ENCODE data around the gene MLEC. TPM values are rescaled to one million over a fixed set of nuclear protein-coding genes. Genes with fewer than 3 reads are reported as not detected.

The MLEC gene
- total and polyA plus RNA-seq, 9 of the 15 experiments (the other 6 are each of a cell fraction or from before 2014, with no cell fraction given): 18.5 to 108 (median 57.8) TPM

DNA sequence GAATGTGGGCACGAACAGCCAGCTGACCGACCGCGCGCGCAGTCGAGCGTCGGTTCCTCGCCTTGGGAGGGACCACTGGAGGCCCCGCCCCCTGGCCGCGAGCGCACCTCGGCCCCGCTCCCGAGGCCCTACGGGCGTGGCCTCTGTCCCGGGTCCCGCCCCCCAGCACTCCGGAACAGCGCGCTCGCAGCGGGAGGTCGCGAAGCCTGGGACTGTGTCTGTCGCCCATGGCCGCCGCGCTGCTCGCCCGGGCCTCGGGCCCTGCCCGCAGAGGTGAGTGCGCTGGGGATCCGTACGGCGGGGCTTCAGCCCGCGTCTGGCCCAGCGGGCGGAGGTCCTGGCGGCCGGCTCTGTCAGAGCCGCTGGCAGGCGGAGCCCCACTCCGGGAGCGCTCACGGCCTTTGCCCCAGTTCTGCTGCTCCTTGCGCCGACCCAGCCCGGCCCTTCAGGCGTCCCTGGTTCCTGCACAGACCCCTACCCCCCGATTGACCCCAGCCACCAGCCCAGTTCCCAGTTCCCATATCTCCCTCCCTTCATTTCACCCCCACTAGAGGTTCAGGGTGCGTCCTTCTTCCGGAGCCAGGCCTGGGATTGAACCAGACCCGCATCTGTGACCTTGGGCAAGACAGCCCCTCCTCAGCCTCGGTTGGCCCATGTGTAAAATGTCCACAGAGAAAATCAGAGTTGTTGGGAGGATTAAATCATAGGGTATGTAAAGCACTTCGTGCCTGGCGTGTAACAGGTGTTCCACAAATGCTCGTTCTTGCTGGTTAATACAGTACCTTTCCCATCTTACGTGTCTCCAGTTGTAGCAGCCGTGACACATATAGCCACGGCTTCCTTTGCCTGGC lies 38.9 kb downstream of the MLEC start, which contains the start of gene ACADS (continued):
- TF ChIP-seq, protein P1, sequence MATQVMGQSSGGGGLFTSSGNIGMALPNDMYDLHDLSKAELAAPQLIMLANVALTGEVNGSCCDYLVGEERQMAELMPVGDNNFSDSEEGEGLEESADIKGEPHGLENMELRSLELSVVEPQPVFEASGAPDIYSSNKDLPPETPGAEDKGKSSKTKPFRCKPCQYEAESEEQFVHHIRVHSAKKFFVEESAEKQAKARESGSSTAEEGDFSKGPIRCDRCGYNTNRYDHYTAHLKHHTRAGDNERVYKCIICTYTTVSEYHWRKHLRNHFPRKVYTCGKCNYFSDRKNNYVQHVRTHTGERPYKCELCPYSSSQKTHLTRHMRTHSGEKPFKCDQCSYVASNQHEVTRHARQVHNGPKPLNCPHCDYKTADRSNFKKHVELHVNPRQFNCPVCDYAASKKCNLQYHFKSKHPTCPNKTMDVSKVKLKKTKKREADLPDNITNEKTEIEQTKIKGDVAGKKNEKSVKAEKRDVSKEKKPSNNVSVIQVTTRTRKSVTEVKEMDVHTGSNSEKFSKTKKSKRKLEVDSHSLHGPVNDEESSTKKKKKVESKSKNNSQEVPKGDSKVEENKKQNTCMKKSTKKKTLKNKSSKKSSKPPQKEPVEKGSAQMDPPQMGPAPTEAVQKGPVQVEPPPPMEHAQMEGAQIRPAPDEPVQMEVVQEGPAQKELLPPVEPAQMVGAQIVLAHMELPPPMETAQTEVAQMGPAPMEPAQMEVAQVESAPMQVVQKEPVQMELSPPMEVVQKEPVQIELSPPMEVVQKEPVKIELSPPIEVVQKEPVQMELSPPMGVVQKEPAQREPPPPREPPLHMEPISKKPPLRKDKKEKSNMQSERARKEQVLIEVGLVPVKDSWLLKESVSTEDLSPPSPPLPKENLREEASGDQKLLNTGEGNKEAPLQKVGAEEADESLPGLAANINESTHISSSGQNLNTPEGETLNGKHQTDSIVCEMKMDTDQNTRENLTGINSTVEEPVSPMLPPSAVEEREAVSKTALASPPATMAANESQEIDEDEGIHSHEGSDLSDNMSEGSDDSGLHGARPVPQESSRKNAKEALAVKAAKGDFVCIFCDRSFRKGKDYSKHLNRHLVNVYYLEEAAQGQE (IDR thresholded peaks at IDR 0.05; ENCODE audit: borderline replicate concordance): no peak
- TF ChIP-seq, protein P1 (CRISPR knock-in tag; IDR thresholded peaks at IDR 0.05; ENCODE audit: low read depth): 0 out of 2 replicates have a peak, but pooled peaks have one; percentile 56
- TF ChIP-seq GABPB1 (CRISPR knock-in tag; IDR thresholded peaks at IDR 0.05) (peak; percentile 79), ZBTB7A (IDR thresholded peaks at IDR 0.05; ENCODE audit: borderline replicate concordance, control insufficient read depth, low read depth, low read length) (peak; percentile 54; the same call in 1 of the 2 replicates), POLR2B (IDR thresholded peaks at IDR 0.05; ENCODE audit: low read depth, partially characterized antibody) (peak; percentile 57), RCOR1 (IDR thresholded peaks at IDR 0.05; ENCODE audit: borderline replicate concordance in 1 of 2, low read depth in 2 of 2, low read length in 2 of 2) (0 out of 4 replicates have a peak, but pooled peaks of 1 of the 2 experiments have one; percentile 9), KAT8 (IDR thresholded peaks at IDR 0.05; ENCODE audit: low read depth) (no peak), XRCC3 (IDR thresholded peaks at IDR 0.05) (no peak), KDM5B (IDR thresholded peaks at IDR 0.05; ENCODE audit: insufficient replicate concordance, low read depth, low read length) (peak; percentile 35), ZNF584 (CRISPR knock-in tag; IDR thresholded peaks at IDR 0.05; ENCODE audit: low read depth) (peak; percentile 45; the same call in 1 of the 2 replicates), NR2C2 (CRISPR knock-in tag; IDR thresholded peaks at IDR 0.05) (no peak), NR2C2 (tag; IDR thresholded peaks at IDR 0.05) (peak; percentile 73)
- TF ChIP-seq, protein P2, sequence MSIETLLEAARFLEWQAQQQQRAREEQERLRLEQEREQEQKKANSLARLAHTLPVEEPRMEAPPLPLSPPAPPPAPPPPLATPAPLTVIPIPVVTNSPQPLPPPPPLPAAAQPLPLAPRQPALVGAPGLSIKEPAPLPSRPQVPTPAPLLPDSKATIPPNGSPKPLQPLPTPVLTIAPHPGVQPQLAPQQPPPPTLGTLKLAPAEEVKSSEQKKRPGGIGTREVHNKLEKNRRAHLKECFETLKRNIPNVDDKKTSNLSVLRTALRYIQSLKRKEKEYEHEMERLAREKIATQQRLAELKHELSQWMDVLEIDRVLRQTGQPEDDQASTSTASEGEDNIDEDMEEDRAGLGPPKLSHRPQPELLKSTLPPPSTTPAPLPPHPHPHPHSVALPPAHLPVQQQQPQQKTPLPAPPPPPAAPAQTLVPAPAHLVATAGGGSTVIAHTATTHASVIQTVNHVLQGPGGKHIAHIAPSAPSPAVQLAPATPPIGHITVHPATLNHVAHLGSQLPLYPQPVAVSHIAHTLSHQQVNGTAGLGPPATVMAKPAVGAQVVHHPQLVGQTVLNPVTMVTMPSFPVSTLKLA (conservative IDR thresholded peaks at IDR 0.05): peak in 1 of 2 experiments; percentile 70; a peak in 1 of 4 replicates
- TF ChIP-seq, protein P3, sequence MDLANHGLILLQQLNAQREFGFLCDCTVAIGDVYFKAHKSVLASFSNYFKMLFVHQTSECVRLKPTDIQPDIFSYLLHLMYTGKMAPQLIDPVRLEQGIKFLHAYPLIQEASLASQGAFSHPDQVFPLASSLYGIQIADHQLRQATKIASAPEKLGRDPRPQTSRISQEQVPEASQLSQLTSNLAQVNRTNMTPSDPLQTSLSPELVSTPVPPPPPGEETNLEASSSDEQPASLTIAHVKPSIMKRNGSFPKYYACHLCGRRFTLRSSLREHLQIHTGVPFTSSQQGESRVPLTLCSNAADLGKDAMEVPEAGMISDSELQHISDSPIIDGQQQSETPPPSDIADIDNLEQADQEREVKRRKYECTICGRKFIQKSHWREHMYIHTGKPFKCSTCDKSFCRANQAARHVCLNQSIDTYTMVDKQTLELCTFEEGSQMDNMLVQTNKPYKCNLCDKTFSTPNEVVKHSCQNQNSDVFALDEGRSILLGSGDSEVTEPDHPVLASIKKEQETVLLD (IDR thresholded peaks at IDR 0.05): no peak
